ENCODE data around the gene TMEM184A. TPM values are rescaled to one million over a fixed set of nuclear protein-coding genes. Genes with fewer than 3 reads are reported as not detected.

Gene TMEM184A
- total RNA-seq, 2 donors from 2014 or later = 35.8 to 54.3 TPM

- H3K36me3 ChIP-seq = no peaks in the 10 kb centered on the region
- TF ChIP-seq CTCF (IDR thresholded peaks at IDR 0.05) = no peak
- no peak for DNase-seq
- H3K9ac ChIP-seq (ENCODE audit: low read depth in 2 of 2, low read length in 2 of 2) = no peak overlapping the region
- intact Hi-C loops (cut with DNase I) = no loop called here
- H3K4me1 ChIP-seq = no peaks in the 10 kb centered on the region
- H3K27me3 ChIP-seq = no peaks in the 10 kb centered on the region
- no peaks in the 10 kb centered on the region for H3K9me3 ChIP-seq
- no peak overlapping the region for H3K27ac ChIP-seq
- H3K4me3 ChIP-seq = no peak overlapping the region
These were observed 41.0 kb downstream of the TMEM184A start for GRCh38 chr7:1514995-1515401.

DNA sequence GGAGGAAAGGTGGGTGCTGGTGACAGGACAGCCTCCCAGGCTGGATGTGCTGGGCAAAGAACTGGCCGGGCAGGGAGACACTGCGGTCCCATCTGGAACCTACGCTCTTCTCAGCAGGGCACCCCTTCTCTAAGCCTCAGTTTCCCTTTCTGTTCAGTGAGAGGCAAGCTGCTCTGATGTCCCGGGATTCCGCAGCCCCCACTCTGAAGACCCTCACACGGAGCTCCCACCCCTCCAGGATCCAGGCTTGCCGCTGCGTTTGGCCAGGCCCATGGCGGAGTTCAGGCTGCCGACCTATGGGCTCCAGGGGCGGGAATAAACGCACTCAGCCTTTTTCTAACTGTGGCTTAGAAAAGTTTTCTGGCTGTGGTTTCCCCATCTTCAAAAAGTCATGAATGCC, 41.6 kb downstream of the TMEM184A start:
- H3K27ac ChIP-seq = no peak overlapping the region
- no peak for DNase-seq
- H3K9ac ChIP-seq (ENCODE audit: low read depth in 2 of 2, low read length in 2 of 2) = no peak overlapping the region
- TF ChIP-seq CTCF (IDR thresholded peaks at IDR 0.05) = no peak
- H3K4me1 ChIP-seq = no peaks in the 10 kb centered on the region
- intact Hi-C loops (cut with DNase I) = no loop called here
- no peak overlapping the region for H3K4me3 ChIP-seq
- H3K27me3 ChIP-seq = no peaks in the 10 kb centered on the region
- H3K36me3 ChIP-seq = no peaks in the 10 kb centered on the region
- H3K9me3 ChIP-seq = no peaks in the 10 kb centered on the region

DNA sequence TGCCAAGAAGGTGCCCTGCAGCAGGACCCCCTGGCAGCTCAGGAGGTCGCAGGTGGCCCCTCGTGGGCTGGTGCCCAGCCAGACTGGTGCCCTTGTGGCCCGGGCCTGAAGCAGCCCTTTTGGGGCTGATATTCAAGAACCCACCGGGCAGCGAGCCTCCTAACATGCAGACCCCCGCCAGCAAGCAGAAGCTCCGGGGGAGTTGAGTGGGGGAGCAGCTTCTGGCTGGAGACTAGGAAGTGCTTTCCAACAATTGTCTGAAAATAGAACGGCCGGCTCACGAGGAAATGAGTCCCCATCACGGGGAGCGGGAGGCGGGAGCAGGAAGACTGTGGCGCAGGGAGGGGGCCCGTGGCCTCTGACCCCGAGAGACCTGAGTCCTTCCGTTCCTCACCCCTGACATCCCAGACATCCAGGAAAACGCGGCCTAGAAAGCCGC, 42.3 kb downstream of the TMEM184A start:
- H3K27ac ChIP-seq = peak overlapping the region; percentile 22
- no peak overlapping the region for H3K4me3 ChIP-seq
- no peak for DNase-seq
- no peak for TF ChIP-seq CTCF (IDR thresholded peaks at IDR 0.05)
- intact Hi-C loops (cut with DNase I) = no loop called here
- no peaks in the 10 kb centered on the region for H3K36me3 ChIP-seq
- no peaks in the 10 kb centered on the region for H3K9me3 ChIP-seq
- no peaks in the 10 kb centered on the region for H3K4me1 ChIP-seq
- no peaks in the 10 kb centered on the region for H3K27me3 ChIP-seq
- H3K9ac ChIP-seq (ENCODE audit: low read depth in 2 of 2, low read length in 2 of 2) = no peak overlapping the region

DNA sequence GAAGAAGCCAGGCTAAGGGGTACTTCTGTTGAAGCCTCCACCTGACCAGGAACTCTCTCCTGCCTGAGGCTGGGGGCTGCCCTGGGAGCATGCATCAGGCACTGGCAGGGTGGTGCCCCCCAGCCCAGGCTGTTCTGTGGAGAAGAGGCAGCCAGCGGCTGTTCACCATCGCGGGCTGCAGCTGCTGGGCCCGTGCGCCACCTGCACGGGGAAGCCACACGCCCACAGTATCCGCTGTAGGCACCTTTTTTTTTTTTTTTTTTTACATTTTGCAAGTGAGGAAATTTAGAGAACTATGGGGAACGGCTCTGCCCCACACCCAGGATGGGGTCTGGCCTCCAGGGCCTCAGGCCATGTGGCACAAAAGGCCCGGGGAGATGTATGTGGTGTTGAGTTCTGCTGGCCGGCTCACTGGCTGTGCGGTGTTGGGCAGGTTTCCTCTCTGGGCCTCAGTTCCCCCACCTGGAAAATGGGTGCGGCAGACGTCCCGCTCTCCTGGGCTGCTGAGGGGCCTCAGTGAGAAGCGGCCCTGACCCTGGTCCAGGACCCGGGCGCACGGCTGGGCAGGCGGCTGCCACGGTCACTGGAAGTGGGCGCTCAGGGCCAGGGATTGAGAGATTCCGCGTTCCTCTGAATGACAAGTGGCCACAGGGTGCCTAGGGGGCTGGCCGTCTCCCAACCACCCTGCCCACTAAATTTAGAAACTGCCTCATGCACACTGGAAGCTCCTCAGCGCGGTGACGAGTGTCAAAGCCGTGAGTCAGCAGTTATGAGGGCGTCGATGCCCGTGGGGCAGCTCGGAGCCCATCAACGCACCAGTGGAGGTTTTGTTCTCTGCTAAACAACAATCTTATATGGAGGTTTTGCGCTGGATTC, 43.0 kb downstream of the TMEM184A start:
- H3K36me3 ChIP-seq = no peaks in the 10 kb centered on the region
- no peak overlapping the region for H3K4me3 ChIP-seq
- H3K27me3 ChIP-seq = no peaks in the 10 kb centered on the region
- H3K4me1 ChIP-seq = no peaks in the 10 kb centered on the region
- intact Hi-C loops (cut with DNase I) = no loop called here
- DNase-seq = no peak
- no peaks in the 10 kb centered on the region for H3K9me3 ChIP-seq
- H3K27ac ChIP-seq = peak overlapping the region; percentile 22
- no peak overlapping the region for H3K9ac ChIP-seq (ENCODE audit: low read depth in 2 of 2, low read length in 2 of 2)
- no peak for TF ChIP-seq CTCF (IDR thresholded peaks at IDR 0.05)

- H3K9me3 ChIP-seq = no peaks in the 10 kb centered on the region
- intact Hi-C loops (cut with DNase I) = no loop called here
- H3K4me3 ChIP-seq = no peak overlapping the region
- DNase-seq = no peak
- H3K9ac ChIP-seq (ENCODE audit: low read depth in 2 of 2, low read length in 2 of 2) = no peak overlapping the region
- no peaks in the 10 kb centered on the region for H3K27me3 ChIP-seq
- no peaks in the 10 kb centered on the region for H3K36me3 ChIP-seq
- TF ChIP-seq CTCF (IDR thresholded peaks at IDR 0.05) = no peak
- H3K4me1 ChIP-seq = no peaks in the 10 kb centered on the region
- no peak overlapping the region for H3K27ac ChIP-seq
These were observed 44.3 kb downstream of the TMEM184A start for GRCh38 chr7:1511444-1512422.

Measured in colonic mucosa (tissue), 4 donors.